Endothelial cell (in vitro differentiated cells): ENCODE measurements around the gene TBC1D24. TPM values are rescaled to one million over a fixed set of nuclear protein-coding genes. Genes with fewer than 3 reads are reported as not detected.
A peak's percentile ranks its signal among the peaks of the same experiment; 100 is the strongest.

Experiments
- DNase-seq: peaks from one replicate; pipeline ENCODE4 v3.0.0; 2021; ENCODE audit warnings: low spot score
- H3K27ac Mint-ChIP-seq: one replicate; pipeline ENCODE4 v1.8.0; 2021; ENCODE audit warnings: mixed read lengths, inconsistent platforms; ENCODE audit not compliant: unreplicated experiment
- H3K27me3 Mint-ChIP-seq: one replicate; pipeline ENCODE4 v1.8.0; 2021; ENCODE audit warnings: mild to moderate bottlenecking, moderate library complexity, mixed read lengths, inconsistent platforms; ENCODE audit not compliant: unreplicated experiment
- H3K36me3 Mint-ChIP-seq: one replicate; pipeline ENCODE4 v1.8.0; 2021; ENCODE audit warnings: mild to moderate bottlenecking, low read depth, mixed read lengths, inconsistent platforms; ENCODE audit not compliant: unreplicated experiment
- H3K4me1 Mint-ChIP-seq: one replicate; pipeline ENCODE4 v1.8.0; 2021; ENCODE audit warnings: mild to moderate bottlenecking, mixed read lengths, inconsistent platforms; ENCODE audit not compliant: unreplicated experiment
- H3K4me3 Mint-ChIP-seq: one replicate; pipeline ENCODE4 v1.8.0; 2021; ENCODE audit warnings: mild to moderate bottlenecking, mixed read lengths, inconsistent platforms; ENCODE audit not compliant: unreplicated experiment
- H3K9me3 Mint-ChIP-seq: one replicate; pipeline ENCODE4 v1.8.0; 2021; ENCODE audit warnings: mixed read lengths, inconsistent platforms; ENCODE audit not compliant: unreplicated experiment
- total RNA-seq: library from RNA; stranded (reverse); fragmentation: NEBNext Ultra II Directional; extraction: Animal tissue kit (Norgen Biotek cat#: 25700); gene quantifications from one replicate; pipeline ENCODE4 v1.2.1, GENCODE V29; 2021; ENCODE audit not compliant: unreplicated experiment
- TF ChIP-seq, protein P1 (sequence below): fragments of 200-600 bp; sonication (generic); IDR thresholded peaks from one replicate; pipeline ENCODE4 v1.5.0; 2021; ENCODE audit warnings: antibody characterized with exemption; ENCODE audit not compliant: unreplicated experiment

Gene TBC1D24
- total RNA-seq, 1 donor from 2014 or later = 17.3 TPM

- Mint-ChIP-seq H3K4me1 (peaks cover 3% of the 10 kb centered on the region), H3K36me3 (peaks cover 11% of the 10 kb centered on the region), H3K27ac (no peak within 1 kb of the TSS), H3K27me3 (peaks cover 28% of the 10 kb centered on the region), H3K9me3 (no peaks in the 10 kb centered on the region), H3K4me3 (peak within 1 kb of the TSS; percentile 93)
- peak; percentile 94 for DNase-seq
- TF ChIP-seq, protein P1, sequence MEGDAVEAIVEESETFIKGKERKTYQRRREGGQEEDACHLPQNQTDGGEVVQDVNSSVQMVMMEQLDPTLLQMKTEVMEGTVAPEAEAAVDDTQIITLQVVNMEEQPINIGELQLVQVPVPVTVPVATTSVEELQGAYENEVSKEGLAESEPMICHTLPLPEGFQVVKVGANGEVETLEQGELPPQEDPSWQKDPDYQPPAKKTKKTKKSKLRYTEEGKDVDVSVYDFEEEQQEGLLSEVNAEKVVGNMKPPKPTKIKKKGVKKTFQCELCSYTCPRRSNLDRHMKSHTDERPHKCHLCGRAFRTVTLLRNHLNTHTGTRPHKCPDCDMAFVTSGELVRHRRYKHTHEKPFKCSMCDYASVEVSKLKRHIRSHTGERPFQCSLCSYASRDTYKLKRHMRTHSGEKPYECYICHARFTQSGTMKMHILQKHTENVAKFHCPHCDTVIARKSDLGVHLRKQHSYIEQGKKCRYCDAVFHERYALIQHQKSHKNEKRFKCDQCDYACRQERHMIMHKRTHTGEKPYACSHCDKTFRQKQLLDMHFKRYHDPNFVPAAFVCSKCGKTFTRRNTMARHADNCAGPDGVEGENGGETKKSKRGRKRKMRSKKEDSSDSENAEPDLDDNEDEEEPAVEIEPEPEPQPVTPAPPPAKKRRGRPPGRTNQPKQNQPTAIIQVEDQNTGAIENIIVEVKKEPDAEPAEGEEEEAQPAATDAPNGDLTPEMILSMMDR = no peak
Measured at GRCh38 chr16:2459647-2460390, 15.1 kb upstream of the TBC1D24 start, which contains the start of gene TEDC2. Gene TEDC2 (plus strand): TSS chr16:2460109. CDS start chr16:2460145, 36 bp downstream.

GRCh38 chr16:2460391-2460713 lies 14.6 kb upstream of the TBC1D24 start:
- Mint-ChIP-seq H3K4me3 (no peak overlapping the region), H3K4me1 (peaks cover 3% of the 10 kb centered on the region), H3K9me3 (no peaks in the 10 kb centered on the region), H3K27me3 (peaks cover 27% of the 10 kb centered on the region), H3K27ac (no peak overlapping the region), H3K36me3 (peaks cover 11% of the 10 kb centered on the region)
- no peak for DNase-seq
- TF ChIP-seq, protein P1 = no peak

GRCh38 chr16:2460916-2461315 lies 14.0 kb upstream of the TBC1D24 start:
- DNase-seq = no peak
- H3K36me3 Mint-ChIP-seq = peaks cover 11% of the 10 kb centered on the region
- peaks cover 3% of the 10 kb centered on the region for H3K4me1 Mint-ChIP-seq
- H3K27ac Mint-ChIP-seq = no peak overlapping the region
- TF ChIP-seq, protein P1 = no peak
- peak overlapping the region; percentile 74 for H3K4me3 Mint-ChIP-seq
- peaks cover 25% of the 10 kb centered on the region for H3K27me3 Mint-ChIP-seq
- H3K9me3 Mint-ChIP-seq = no peaks in the 10 kb centered on the region

DNA sequence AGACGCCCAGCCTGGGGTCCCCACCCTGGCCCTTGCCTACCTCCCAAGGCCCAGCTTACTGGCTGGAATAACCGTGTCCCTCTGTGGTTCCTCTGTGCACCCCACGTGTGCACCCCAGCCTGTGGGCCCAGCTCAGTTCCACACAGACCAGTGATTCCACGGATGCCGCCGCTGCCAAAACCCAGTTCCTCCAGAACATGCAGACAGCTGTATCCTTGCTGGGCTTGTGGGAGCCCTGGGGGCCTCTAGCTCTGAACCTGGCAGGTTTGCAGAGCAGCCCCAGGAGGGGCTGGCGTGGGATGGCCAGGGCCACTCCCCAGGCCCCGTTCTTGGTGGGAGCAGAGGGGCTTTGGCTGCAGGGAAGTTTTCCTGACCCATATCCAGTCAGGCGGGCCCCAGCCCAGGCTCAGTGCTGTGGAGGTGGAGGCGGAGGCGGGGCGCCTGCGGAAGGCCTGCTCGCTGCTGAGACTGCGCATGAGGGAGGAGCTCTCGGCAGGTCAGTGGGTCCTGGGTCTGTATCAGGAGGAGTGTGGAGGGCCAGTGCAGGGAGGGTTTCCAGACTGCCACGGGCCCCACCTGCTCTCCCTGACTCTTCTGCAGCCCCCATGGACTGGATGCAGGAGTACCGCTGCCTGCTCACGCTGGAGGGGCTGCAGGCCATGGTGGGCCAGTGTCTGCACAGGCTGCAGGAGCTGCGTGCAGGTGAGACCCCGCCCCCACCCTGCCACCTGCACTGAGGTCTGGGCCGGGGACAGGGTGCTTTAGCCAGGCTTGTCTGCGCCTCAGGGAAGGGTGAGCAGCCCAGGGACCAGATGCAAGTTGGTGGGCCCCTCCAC lies 12.7 kb upstream of the TBC1D24 start:
- peaks cover 3% of the 10 kb centered on the region for H3K4me1 Mint-ChIP-seq
- no peaks in the 10 kb centered on the region for H3K9me3 Mint-ChIP-seq
- TF ChIP-seq, protein P1 = no peak
- peaks cover 6% of the 10 kb centered on the region for H3K36me3 Mint-ChIP-seq
- no peak overlapping the region for H3K27ac Mint-ChIP-seq
- H3K4me3 Mint-ChIP-seq = no peak overlapping the region
- no peak for DNase-seq
- peaks cover 28% of the 10 kb centered on the region for H3K27me3 Mint-ChIP-seq

GRCh38 chr16:2464333-2464732 lies 10.6 kb upstream of the TBC1D24 start:
- Mint-ChIP-seq H3K36me3 (peaks cover 6% of the 10 kb centered on the region), H3K27me3 (peaks cover 14% of the 10 kb centered on the region), H3K9me3 (no peaks in the 10 kb centered on the region), H3K27ac (no peak overlapping the region), H3K4me3 (no peak overlapping the region), H3K4me1 (peaks cover 3% of the 10 kb centered on the region)
- DNase-seq = no peak
- TF ChIP-seq, protein P1 = no peak
